Colonic mucosa (tissue), 4 donors: ENCODE measurements around the gene TRAPPC6A. TPM values are rescaled to one million over a fixed set of nuclear protein-coding genes. Genes with fewer than 3 reads are reported as not detected.

Source experiments
- DNase-seq: peaks from one replicate; pipeline ENCODE4 v3.0.0-alpha.2; 2020
- H3K27ac ChIP-seq: fragments of 200-600 bp; one replicate; pipeline ENCODE4 v1.8.0; 2021
- H3K27me3 ChIP-seq: fragments of 200-600 bp; one replicate; pipeline ENCODE4 v1.8.0; 2021
- H3K36me3 ChIP-seq: fragments of 200-600 bp; one replicate; pipeline ENCODE4 v1.8.0; 2021
- H3K4me1 ChIP-seq: fragments of 200-600 bp; one replicate; pipeline ENCODE4 v1.8.0; 2021; ENCODE audit warnings: mild to moderate bottlenecking
- H3K4me3 ChIP-seq: fragments of 200-600 bp; one replicate; pipeline ENCODE4 v1.8.0; 2021
- H3K9ac ChIP-seq, 2 donors: one replicate each; pipeline ENCODE4 v1.7.0; 2013; ENCODE audit warnings: control low read depth in 2 of 2, low read depth in 2 of 2, low read length in 2 of 2
- H3K9me3 ChIP-seq: fragments of 200-600 bp; one replicate; pipeline ENCODE4 v1.8.0; 2021
- CTCF ChIP-seq: fragments of 200-600 bp; IDR thresholded peaks from one replicate; pipeline ENCODE4 v1.8.0; 2022; ENCODE audit warnings: antibody characterized with exemption, mild to moderate bottlenecking
- intact Hi-C: fragments of 100-400 bp; cut with DNase I; formaldehyde crosslinking; loops from one replicate; pipeline ENCODE4 v1.14.1; 2022
- total RNA-seq, 2 donors: library from RNA; stranded (reverse); fragmentation: NEBNext Ultra II Directional in 1 of 2; extraction: Animal tissue kit (Norgen Biotek cat#: 25700) in 1 of 2; gene quantifications; one replicate each; pipeline ENCODE4 v1.2.1, GENCODE V29; 2021
- donor health status: healthy.
- donor health status: DM: no; HTN: no; CAD: no.
- donor health status: DM: no; HTN: no; CAD: no.

The TRAPPC6A gene
- total RNA-seq, 2 donors from 2014 or later = 17.2 to 35.2 TPM

GRCh38 chr19:45136507-45137178, 41.4 kb downstream of the TRAPPC6A start:
- no peaks in the 10 kb centered on the region for H3K9me3 ChIP-seq
- TF ChIP-seq CTCF = no peak
- no peaks in the 10 kb centered on the region for H3K27me3 ChIP-seq
- no peak for DNase-seq
- no peaks in the 10 kb centered on the region for H3K36me3 ChIP-seq
- no peak overlapping the region for H3K9ac ChIP-seq
- no peak overlapping the region for H3K4me3 ChIP-seq
- H3K27ac ChIP-seq = no peak overlapping the region
- H3K4me1 ChIP-seq = no peaks in the 10 kb centered on the region
- intact Hi-C loops = no loop called here

GRCh38 chr19:45135176-45135885, 42.7 kb downstream of the TRAPPC6A start:
- intact Hi-C loops = no loop called here
- Histone ChIP-seq H3K36me3 (no peaks in the 10 kb centered on the region), H3K27ac (no peak overlapping the region), H3K9me3 (no peaks in the 10 kb centered on the region), H3K4me3 (no peak overlapping the region), H3K27me3 (no peaks in the 10 kb centered on the region), H3K9ac (no peak overlapping the region), H3K4me1 (no peaks in the 10 kb centered on the region)
- no peak for DNase-seq
- TF ChIP-seq CTCF = no peak

- Histone ChIP-seq H3K27me3 (no peaks in the 10 kb centered on the region), H3K9me3 (no peaks in the 10 kb centered on the region), H3K9ac (no peak overlapping the region), H3K27ac (no peak overlapping the region), H3K4me3 (no peak overlapping the region), H3K4me1 (no peaks in the 10 kb centered on the region), H3K36me3 (no peaks in the 10 kb centered on the region)
- intact Hi-C loops = no loop called here
- DNase-seq = no peak
- TF ChIP-seq CTCF = no peak
Measured at GRCh38 chr19:45133661-45134060, 44.4 kb downstream of the TRAPPC6A start.

- Histone ChIP-seq H3K4me3 (no peak overlapping the region), H3K9me3 (no peaks in the 10 kb centered on the region), H3K27ac (no peak overlapping the region), H3K27me3 (no peaks in the 10 kb centered on the region), H3K36me3 (no peaks in the 10 kb centered on the region), H3K4me1 (no peaks in the 10 kb centered on the region), H3K9ac (no peak overlapping the region)
- intact Hi-C loops = no loop called here
- DNase-seq = no peak
- TF ChIP-seq CTCF = no peak
Measured at GRCh38 chr19:45130888-45131615, 47.0 kb downstream of the TRAPPC6A start.

DNA sequence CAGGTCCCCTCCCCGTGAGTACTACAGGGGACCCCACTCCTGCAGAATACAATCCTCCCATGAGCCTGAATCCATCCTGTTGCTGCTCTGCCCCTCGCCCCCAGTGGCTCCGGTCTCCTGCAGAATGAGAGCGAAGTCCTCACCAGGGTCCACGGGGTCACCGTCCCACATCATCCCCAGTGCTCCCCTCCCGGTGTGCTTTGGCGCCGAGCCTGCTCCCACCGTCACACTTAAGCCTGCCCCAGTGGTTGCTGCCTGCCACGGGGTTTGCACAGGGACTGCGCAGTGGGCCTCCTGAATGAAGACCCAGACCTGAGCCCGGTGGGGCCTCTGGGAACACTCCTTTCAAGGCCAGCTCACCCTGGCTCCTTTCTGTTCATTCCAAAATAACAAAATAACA, 47.8 kb downstream of the TRAPPC6A start:
- no peaks in the 10 kb centered on the region for H3K36me3 ChIP-seq
- H3K9ac ChIP-seq = no peak overlapping the region
- no peaks in the 10 kb centered on the region for H3K4me1 ChIP-seq
- no peaks in the 10 kb centered on the region for H3K9me3 ChIP-seq
- no peak overlapping the region for H3K4me3 ChIP-seq
- no peak overlapping the region for H3K27ac ChIP-seq
- TF ChIP-seq CTCF = no peak
- DNase-seq = no peak
- H3K27me3 ChIP-seq = no peaks in the 10 kb centered on the region
- intact Hi-C loops = no loop called here
